NCI-H524 treated with DMSO at 0.1 percent for 48 hours (cell line): ENCODE measurements around the gene PRKCA.
"Not testable (repeated sequence)": the region's sequence is repeated elsewhere in the genome, so short reads cannot be mapped to it uniquely, and the experiment has no call there.

Source experiments
- DNase-seq: peaks from one replicate; lab custom pipeline; 2025; lab: John Stamatoyannopoulos, UW

PRKCA gene

DNA sequence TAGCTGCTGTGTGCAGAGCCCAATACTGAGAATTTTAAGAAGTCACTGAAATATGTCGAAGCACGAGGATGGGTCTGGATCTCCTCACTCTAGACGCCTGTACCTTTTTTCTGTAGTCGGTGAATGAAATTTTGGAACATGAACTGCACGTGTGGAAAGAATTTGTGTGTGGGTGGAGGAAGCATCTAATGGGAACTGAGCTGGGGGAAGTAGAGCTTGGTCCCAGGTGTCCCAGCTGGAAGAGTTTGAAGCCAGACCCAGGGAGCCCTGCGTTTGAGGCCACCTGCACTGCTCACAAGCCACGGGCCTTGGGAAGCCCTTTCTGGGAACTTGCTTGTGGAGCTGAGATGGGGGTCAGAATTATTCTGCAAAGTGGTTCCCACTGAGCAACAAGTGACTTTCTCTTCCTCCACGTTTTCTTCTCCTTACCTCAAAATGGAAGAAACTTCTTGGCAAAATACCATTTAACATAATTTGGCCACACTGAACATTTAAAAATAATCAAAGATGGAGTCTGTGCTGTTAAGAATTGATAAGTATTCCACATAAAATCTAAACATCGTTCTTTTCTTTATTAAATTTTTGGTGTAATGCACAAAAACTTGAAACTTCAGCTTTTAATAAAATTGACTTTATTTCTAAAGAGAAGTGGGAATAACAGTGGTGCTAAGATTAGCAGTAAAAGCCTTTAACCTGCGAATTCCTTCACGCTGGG lies 163.8 kb downstream of the PRKCA start:
- DNase-seq, result no peak

DNA sequence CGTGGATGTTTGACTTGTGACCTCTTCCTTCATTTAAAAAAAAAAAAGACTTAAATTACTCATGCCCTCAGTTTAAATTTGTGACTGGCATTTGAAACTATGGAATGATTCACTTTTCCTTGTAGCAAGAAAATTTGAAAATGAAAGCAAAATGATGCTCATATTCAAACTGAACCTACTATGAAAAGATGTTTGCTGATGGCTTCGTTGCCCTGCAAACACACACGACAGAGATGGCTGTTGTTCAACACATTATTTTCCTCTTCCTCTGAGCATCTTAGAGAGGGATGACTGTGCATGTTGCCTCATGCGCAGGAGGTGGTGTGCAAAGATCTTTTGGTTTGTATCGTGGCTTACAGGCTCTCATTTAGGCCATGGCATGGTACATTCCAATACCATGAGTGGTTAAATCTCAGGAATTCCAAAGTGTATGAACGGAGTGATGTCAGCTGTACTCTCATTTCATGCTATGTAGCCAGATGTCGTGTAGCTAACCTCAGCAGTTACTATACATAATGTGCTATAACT lies 164.5 kb downstream of the PRKCA start:
- no peak for DNase-seq

DNA sequence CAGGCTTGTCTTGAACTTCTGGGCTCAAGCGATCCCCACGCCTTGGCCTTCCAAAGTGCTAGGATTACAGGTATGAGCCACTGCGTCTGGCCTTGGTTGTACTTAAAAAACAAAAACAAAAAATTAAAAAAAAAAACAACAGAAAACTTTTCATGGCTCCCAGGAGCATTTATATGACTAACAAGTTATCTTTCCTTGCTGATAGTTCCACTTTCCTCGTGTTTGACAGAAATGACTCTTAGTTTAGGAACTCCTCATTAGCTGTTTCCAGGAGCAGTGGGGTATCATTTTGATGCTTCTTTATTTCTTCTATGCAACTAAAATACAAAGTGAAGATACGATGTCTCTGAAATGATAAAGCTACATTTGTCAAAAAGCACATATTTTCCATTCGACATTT lies 165.4 kb downstream of the PRKCA start:
- DNase-seq, result no peak

DNA sequence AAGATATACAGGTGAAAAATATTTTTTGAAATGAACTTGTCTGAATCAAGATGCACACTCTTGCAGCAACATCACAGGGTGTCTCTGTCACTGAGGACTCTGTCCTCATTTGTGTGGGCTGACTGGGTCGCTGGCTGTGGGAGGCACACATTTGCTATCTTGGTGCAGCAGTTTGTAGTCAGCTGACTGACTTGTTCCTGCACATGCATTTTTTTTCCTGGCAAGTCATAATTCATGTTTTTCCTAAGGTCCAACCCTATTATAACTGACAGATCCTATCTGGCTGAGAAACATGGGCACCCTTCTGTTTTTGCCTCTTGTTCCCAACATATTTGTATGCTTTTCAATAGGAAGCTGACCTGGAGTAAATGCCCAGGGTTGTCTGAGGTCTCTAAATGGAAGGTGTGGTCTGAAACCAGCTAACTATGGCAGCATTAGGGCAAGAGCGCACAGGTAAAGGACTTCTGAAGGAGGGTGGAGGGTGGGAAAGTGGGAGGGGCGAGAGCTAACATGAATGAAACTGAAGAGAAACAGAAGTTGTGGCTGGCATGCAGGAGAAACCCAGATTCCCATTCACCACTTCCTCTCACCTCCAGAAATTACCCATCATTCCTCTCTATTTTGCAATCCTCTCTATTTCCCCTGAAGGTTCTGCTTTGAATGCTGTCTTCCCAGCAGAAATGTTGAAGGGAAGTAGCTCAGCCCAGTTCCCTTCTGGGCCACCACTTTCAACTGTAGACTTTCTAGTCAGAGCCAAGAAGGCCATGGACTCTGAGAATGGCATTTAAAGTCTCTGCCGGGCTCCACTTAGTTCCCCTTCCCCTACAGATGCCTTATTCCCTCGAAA lies 166.1 kb downstream of the PRKCA start:
- no peak for DNase-seq

DNA sequence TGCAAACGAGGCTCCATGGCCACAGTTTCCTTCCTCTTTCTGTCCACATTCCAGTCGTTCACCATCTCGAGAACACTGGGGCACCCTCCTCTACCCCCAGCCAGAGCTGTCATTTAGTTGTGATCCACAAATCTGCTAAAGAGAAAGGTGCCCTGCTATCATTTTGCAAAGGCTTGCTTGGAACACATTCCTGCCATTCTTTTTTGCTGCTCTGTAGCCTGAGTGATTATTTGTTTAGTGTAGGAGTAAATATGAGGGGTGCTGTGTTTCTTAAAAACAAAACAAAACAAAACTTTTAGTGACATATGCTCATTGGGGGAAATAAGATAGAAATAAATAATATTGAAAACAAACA lies 166.7 kb downstream of the PRKCA start:
- no peak for DNase-seq

DNA sequence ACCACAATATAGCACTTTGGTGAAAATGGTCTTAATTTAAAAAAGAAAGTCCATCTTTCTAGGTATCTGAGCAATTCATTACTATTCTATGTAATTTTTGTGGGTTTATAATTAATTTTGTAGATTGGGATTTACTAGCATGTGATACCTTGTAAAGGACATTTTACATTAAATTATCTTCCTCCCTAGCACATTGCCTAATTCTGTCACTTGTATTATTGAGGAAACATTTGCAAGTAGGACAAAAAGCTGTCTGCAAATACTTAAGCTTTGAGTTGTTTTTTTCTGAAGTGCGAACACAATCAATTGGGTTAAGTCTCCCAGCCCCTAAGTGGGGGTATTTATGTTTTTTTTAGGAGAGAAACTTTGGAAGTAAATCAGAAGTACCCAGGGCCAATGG lies 167.0 kb downstream of the PRKCA start:
- DNase-seq, result no peak

DNA sequence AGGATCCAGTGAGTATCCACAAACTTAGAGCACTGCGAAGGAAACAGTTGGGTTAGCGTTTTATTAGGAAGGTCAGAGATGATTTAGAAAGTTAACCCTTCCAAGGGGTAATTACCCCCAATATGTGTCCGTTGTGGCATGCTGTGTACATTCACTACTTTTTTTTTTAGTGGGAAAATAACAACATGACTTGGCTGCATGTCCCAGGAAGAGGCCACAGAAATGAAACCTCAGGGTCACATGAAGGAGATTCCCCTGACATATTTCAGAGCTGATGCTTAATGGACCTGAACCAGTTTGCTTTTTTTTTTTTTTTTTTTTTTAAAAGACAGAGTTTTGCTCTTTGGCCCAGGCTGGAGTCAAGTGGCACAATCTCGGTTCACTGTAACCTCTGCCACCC lies 167.5 kb downstream of the PRKCA start:
- no peak for DNase-seq

DNA sequence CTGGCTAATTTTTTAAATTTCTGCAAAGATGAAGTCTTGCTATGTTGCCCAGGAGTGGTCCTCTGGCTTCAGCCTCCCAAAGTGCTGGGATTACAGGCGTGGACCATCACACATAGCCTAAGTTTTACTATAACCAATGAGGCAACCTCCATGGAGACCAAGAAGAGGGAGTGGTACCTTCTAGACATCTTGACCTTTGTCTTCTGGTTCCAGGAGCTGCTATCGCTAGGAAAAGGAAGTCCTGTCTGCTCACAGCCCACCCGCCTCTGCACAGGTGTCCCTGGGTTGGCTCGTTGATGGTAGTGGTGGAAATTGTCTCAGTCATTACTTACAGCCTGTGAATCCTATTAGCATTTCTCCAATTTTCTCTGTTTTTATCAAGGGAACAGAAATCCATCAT lies 169.7 kb downstream of the PRKCA start:
- no peak for DNase-seq

DNA sequence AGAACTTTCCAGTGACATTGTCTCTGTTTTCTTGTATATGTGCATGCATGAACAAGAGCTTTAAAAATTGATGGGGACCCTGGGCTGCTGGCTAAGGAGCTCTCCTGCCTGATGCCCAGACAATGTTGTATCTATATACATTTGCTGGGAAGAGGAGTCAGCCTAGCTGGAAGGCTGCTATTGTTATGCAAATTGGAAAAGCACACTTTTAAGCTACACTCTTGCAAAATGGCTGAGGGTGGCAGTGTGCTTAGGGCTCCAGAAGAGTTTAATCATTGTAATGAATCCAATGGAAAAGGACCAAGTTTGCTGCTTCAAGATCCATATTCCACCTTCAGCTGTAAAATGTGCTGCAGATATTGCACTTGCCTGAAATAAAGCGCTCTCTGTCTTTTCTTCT lies 171.8 kb downstream of the PRKCA start:
- DNase-seq, result no peak

DNA sequence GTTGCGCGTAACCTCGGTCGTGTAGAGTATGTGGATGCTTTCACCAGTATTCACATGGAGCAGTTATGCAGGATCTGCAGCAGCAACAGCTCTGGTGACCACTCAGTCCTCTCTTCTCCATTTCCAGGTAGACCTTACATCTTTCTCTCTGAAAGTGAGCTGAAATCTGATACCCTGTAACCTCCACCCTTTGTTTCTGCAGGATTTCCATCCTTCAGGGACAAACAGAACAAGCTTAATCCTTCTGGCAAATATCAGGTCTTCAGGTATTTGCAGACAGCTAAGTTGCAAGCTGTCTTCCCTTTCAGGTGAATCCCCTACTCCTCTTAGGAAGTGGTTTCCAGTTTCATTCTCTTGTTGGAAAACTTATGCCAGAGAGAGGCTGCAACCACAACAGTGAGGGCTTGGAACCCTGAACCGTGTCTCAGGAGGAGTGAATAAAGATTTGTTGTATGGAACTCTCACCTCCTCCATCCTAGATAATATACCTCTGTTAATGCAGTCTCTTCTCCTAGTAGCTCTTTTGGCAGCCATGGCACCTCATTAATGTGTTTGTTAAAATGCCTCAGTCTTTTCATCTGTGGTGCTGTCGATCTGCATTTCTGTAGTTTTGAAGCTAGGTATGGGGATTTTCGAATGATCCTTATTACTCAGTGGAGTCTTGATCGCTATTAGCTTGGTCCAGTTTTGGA lies 172.5 kb downstream of the PRKCA start:
- DNase-seq, result no peak

DNA sequence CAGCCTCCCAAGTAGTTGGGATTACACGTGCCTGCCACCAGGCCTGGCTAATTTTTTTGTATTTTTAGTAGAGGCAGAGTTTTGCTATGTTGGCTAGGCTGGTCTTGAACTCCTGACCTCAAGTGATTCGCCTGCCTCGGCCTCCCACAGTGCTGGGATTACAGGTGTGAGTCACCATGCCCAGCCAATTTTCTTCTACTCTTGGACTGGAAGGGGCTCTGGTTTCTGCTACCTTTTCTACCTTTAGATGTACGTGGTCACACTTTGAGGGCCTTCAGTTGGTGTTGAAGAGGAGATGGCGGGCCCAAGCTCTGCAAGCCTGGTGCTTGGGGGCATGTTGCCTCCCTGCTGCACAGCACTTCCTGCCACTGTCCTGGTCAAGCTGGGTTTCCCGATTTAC lies 173.6 kb downstream of the PRKCA start:
- no peak for DNase-seq

DNA sequence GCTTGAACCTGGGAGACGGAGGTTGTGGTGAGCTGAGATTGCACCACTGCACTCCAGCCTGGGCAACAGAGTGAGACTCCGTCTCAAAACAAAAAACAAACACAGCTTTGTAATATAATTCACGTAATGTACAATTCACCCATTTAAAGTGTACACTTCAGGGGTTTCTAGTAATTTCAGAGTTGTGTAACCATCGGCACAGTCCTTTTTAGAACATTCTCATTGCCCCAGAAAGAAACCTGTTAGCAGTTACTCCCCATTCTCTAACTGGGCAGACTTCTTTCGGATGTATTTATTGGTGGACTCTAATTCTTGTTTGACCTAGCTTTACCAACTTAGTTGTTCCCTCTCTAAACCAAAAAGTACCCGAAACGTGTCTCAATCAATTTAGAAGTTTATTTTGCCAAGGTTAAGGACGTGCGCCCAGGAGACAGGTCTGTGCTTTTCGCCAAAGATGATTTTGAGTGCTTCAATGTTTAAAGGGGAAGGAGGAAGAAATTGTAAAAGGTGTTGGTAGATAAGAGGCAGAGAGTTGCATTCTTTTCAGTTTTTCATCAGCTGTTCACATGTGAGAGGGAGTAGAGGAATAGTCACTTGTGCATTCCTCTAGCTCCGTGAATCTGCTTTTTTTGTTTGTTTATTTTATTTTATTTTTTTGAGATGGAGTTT lies 175.3 kb downstream of the PRKCA start:
- DNase-seq, result no peak

DNA sequence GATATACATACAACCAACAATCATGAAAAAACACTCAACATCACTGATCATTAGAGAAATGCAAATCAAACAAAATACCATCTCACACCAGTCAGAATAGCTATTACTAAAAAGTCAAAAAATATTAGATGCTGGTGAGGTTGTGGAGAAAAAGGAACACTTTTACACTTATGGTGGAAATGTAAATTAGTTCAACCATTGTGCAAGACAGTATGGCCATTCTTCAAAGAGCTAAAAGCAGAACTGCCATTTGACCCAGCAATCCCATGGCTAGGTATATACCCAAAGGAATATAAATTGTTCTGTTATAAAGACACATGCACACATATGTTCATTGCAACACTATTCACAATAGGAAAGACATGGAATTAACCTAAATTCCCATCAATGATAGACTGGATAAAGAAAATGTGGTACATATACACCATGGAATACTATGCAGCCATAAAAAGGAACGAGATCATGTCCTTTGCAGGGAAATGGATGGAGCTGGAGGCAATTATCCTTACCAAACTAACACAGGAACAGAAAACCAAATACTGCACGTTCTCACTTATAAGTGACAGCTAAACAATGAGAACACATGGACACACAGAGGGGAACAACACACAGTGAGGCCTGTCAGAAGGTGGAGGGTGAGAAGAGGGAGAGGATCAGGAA lies 176.9 kb downstream of the PRKCA start:
- DNase-seq, result not testable (repeated sequence)

DNA sequence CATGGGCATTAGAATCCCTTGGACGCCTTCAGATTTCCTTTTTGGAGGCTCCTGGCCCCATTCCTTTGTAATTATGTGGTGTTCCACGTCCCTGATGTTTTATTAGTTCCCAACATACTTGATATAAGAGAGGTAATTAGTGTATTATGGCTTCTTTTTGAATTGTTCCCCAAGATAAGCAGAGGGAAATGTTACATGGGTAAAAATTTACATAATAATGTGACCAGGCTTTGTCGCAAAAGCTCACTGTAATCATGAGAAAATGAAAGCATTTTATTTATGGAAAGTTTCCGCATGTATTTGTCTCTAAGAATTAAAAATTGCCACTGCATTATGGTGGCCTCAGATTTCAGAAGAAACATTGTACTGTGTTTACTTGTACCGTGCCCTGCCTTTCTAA lies 177.8 kb downstream of the PRKCA start:
- DNase-seq, result no peak

DNA sequence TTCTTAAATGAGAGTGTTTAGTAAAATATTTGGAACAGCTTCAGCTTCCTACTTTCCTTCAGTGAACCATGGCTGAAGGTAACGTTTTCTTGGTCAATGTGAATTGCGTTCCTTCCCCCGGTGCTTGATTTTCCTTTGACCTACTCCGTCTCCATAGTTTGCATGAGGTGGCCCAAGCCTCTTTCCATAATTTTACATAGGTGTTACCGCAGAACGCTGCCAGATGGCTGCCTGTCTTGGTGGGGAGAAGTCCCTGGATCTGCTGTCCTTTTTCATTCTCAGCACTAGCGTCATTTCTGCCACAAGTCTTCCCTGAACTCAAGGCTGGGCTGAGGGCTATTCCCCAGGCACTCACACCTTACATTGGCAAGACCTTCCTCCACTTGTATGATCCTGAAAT lies 178.4 kb downstream of the PRKCA start:
- DNase-seq, result no peak

DNA sequence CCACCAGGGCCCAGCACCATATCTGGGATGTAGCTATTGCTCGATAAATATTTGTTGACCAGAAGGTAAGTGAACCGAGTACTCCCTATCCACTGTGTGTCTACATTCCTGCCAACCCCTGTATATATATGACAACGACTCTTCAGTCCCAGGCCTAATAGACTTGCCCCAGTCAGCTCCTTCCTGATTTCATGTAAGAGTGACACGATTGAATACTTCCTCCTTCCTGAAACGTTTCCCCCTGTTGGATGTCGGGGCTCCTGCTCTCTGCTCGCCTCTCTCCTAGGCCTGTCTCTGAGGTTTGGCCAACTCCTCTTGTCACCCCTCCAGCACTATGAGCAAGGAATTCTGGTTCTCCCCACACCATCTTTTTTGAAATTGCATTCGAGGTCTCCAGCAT lies 178.9 kb downstream of the PRKCA start:
- DNase-seq, result no peak

DNA sequence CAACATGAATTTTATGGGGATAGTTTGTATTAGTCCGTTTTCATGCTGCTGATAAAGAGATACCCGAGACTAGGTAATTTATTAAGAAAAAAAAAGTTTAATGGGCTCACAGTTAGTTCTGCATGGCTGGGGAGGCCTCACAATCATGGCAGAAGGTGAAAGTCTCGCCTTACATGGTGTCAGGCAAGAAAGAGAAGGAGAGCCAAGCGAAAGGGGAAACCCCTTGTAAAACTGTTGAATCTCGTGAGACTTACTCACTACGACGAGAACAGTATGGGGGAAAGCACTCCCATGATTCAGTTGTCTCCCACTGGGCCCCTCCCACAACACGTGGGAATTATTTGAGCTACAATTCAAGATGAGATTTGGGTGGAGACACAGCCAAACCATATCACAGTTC lies 181.5 kb downstream of the PRKCA start:
- DNase-seq, result no peak

DNA sequence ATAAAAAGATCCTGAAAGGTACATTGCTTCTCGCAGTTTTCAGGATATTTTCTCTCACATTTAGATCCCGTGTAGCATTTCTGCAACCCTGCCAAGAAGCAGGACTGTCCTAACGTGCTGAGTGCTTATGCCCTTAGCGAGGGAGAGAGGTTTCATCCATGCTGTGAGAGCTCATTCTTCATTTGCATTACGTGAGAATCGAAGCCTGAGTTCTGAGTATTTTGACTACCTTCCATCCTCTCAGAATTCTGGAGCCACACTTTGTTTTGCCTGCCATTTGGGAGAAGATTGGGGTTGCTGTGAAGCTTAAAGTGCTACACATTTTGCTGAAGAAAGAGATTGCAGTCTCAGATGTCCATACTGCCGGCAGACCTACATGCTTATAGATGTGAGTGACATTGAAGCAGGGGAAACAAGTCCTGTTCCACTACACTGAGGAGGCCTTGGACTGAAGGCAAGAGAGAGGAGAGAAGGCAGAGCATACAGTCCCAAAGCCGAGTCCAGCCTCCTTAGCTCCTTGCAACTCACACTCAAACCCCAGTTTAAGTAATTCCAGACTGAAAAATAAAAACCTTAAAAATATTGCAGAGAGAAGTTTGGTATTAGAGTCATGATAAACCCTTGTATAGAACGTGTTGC lies 183.0 kb downstream of the PRKCA start:
- DNase-seq, result no peak

DNA sequence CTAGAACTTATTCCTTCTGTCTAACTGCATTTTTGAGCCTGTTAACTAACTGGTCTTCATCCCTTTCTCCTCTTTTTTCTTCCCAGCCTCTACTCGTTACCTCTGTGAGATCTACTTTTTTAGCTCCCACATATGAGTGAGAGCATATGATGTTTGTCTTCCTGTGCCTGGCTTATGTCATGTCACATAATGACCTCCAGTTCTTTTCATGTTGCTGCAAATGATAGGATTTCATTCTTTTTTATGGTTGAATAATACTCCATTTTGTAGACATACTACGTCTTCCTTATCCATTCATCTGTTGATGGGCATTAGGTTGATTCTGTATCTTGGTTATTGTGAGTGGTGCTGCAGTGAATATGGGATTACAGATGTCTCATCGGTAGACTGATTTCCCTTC lies 184.7 kb downstream of the PRKCA start:
- no peak for DNase-seq

DNA sequence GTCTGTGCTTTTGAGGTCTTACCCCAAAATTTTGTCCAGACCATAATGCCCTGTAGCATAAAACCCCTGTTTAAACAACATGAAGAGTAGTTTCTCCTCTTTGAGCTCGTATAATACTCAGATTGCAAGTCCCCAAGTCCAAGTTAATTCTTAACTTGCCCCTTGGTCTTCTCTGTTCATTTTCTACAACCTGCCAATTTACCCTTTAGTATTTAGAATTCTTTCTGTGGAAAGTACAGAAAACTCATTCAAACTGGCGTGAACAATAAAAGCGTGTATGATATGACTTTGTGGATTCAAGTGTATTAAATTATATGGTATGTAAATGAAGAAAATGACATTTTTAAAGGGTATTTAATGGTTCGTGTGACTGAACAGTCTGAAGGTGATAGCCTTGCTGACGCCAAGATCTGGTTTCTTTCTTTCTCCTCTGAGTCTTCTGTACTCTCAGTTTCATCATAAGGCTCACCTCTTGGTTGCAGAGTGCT lies 185.6 kb downstream of the PRKCA start:
- no peak for DNase-seq

DNA sequence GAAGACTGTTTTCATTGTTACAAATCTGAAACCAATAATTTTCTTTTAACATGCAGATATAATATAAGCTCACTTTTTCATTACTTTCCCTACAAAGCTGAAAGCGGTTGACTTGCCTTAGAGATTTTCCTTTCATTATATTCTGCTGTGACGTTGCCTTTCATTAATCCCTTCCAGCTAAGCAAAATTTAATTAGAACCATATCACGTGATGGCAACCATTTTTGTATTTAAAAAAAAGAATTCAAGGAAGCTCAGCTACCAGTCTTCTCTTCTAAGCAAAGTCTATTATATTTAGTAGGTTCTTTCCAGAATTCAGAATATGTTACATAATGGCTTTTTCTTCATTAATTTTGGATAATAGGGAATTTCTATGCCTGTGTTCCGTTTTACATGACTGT lies 186.5 kb downstream of the PRKCA start:
- DNase-seq, result no peak
